ENCODE results near the gene SHISA6.

DNA sequence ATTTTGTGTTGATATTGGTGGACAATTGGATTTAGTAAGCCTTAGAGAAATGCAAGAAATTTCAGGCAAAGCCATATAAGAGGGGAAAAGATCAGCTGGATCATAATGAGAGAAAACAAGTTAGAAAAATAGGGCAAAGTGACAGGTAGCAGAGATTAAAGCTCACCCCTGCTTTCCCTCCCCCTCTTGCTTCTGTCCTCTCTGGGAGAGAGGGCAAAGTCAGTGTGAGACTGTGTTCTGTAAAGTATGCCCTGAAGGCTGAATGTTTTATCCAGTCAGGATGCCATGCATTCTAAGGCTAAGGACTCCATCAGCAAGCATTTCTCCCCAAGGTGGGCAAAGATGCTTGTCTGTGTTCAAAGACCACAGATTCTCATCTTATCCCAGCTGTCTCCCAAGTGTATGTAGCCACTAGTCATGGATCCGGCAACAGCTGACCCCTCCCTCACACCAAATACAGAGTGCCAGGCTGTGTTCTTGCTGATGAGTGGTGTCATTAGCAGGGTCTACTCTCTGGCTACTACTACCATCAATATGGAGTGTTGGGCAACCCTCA, 221.1 kb downstream of the SHISA6 start:
- TF ChIP-seq, protein P1, sequence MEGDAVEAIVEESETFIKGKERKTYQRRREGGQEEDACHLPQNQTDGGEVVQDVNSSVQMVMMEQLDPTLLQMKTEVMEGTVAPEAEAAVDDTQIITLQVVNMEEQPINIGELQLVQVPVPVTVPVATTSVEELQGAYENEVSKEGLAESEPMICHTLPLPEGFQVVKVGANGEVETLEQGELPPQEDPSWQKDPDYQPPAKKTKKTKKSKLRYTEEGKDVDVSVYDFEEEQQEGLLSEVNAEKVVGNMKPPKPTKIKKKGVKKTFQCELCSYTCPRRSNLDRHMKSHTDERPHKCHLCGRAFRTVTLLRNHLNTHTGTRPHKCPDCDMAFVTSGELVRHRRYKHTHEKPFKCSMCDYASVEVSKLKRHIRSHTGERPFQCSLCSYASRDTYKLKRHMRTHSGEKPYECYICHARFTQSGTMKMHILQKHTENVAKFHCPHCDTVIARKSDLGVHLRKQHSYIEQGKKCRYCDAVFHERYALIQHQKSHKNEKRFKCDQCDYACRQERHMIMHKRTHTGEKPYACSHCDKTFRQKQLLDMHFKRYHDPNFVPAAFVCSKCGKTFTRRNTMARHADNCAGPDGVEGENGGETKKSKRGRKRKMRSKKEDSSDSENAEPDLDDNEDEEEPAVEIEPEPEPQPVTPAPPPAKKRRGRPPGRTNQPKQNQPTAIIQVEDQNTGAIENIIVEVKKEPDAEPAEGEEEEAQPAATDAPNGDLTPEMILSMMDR (conservative IDR thresholded peaks at IDR 0.05; ENCODE audit: low read length): no peak
- no peak for TF ChIP-seq EZH2phosphoT487 (IDR thresholded peaks at IDR 0.05; ENCODE audit: borderline replicate concordance, low read depth, low read length)
